Kidney epithelial cell (primary cell): Measurements from ENCODE around the gene IFIT2. TPM values are rescaled to one million over a fixed set of nuclear protein-coding genes. Genes with fewer than 3 reads are reported as not detected.

Experiments used
- DNase-seq: peaks from one replicate; pipeline ENCODE4 v3.0.0-alpha.2; 2010; ENCODE audit warnings: low read depth
- H3K27me3 ChIP-seq: 2 replicates; pipeline ENCODE4 v1.6.0; 2011; ENCODE audit warnings: low read length; ENCODE audit not compliant: control insufficient read depth, insufficient read depth
- H3K36me3 ChIP-seq: 2 replicates; pipeline ENCODE4 v1.5.1; 2011; ENCODE audit warnings: low read length; ENCODE audit not compliant: control insufficient read depth, insufficient read depth
- H3K4me3 ChIP-seq: 2 replicates; pipeline ENCODE4 v1.5.1; 2011; ENCODE audit warnings: low read depth, mild to moderate bottlenecking, control low read depth, low read length
- CTCF ChIP-seq: IDR thresholded peaks from 2 replicates; pipeline ENCODE4 v1.5.1; 2011; ENCODE audit warnings: mild to moderate bottlenecking, moderate library complexity, low read length, control low read depth, inconsistent platforms; ENCODE audit not compliant: insufficient read depth, poor library complexity, severe bottlenecking
- total RNA-seq: library from RNA; depleted of rRNA; stranded (reverse); fragments of >200 nt; gene quantifications from 2 replicates; pipeline ENCODE4 v1.2.3, GENCODE V29; 2015

Gene IFIT2
- total RNA-seq, 1 donor from 2014 or later: 9.2 TPM

GRCh38 chr10:89257581-89257980 lies 44.3 kb upstream of the IFIT2 start:
- DNase-seq: no peak

GRCh38 chr10:89258881-89259280 lies 43.0 kb upstream of the IFIT2 start:
- DNase-seq: no peak
- no peak for TF ChIP-seq CTCF
- no peaks in the 10 kb centered on the region for H3K36me3 ChIP-seq
- no peak overlapping the region for H3K4me3 ChIP-seq
- H3K27me3 ChIP-seq: no peaks in the 10 kb centered on the region

More at GRCh38 chr10:89257581-89257980, 44.3 kb upstream of the IFIT2 start:
- no peak for TF ChIP-seq CTCF
- no peaks in the 10 kb centered on the region for H3K36me3 ChIP-seq
- H3K27me3 ChIP-seq: no peaks in the 10 kb centered on the region
- no peak overlapping the region for H3K4me3 ChIP-seq

- H3K4me3 ChIP-seq: no peak overlapping the region
- no peaks in the 10 kb centered on the region for H3K27me3 ChIP-seq
- H3K36me3 ChIP-seq: no peaks in the 10 kb centered on the region
- no peak for DNase-seq
- TF ChIP-seq CTCF: no peak
Observed at GRCh38 chr10:89262086-89263051, 39.5 kb upstream of the IFIT2 start.

- DNase-seq: no peak
- no peak for TF ChIP-seq CTCF
- H3K27me3 ChIP-seq: no peaks in the 10 kb centered on the region
- H3K36me3 ChIP-seq: no peaks in the 10 kb centered on the region
- H3K4me3 ChIP-seq: no peak overlapping the region
Observed at GRCh38 chr10:89263091-89263490, 38.8 kb upstream of the IFIT2 start.

GRCh38 chr10:89263531-89263930 lies 38.3 kb upstream of the IFIT2 start:
- Histone ChIP-seq H3K27me3 (no peaks in the 10 kb centered on the region), H3K36me3 (no peaks in the 10 kb centered on the region), H3K4me3 (no peak overlapping the region)
- DNase-seq: no peak
- TF ChIP-seq CTCF: no peak
